GM12874 (cell line): Measurements from ENCODE around the gene P2RX5.

ENCODE experiments used
- TF ChIP-seq, protein P1 (sequence below): IDR thresholded peaks from 2 replicates; pipeline ENCODE4 v1.5.1; 2011; ENCODE audit warnings: low read depth, mild to moderate bottlenecking, control low read depth, low read length, moderate library complexity; ENCODE audit not compliant: insufficient read depth

P2RX5 gene, protein sequence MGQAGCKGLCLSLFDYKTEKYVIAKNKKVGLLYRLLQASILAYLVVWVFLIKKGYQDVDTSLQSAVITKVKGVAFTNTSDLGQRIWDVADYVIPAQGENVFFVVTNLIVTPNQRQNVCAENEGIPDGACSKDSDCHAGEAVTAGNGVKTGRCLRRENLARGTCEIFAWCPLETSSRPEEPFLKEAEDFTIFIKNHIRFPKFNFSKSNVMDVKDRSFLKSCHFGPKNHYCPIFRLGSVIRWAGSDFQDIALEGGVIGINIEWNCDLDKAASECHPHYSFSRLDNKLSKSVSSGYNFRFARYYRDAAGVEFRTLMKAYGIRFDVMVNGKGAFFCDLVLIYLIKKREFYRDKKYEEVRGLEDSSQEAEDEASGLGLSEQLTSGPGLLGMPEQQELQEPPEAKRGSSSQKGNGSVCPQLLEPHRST

GRCh38 chr17:3695723-3696411 lies at the start of gene P2RX5:
Gene P2RX5 (minus strand): TSS chr17:3696155. CDS start chr17:3696005, 150 bp downstream.
- TF ChIP-seq, protein P1, sequence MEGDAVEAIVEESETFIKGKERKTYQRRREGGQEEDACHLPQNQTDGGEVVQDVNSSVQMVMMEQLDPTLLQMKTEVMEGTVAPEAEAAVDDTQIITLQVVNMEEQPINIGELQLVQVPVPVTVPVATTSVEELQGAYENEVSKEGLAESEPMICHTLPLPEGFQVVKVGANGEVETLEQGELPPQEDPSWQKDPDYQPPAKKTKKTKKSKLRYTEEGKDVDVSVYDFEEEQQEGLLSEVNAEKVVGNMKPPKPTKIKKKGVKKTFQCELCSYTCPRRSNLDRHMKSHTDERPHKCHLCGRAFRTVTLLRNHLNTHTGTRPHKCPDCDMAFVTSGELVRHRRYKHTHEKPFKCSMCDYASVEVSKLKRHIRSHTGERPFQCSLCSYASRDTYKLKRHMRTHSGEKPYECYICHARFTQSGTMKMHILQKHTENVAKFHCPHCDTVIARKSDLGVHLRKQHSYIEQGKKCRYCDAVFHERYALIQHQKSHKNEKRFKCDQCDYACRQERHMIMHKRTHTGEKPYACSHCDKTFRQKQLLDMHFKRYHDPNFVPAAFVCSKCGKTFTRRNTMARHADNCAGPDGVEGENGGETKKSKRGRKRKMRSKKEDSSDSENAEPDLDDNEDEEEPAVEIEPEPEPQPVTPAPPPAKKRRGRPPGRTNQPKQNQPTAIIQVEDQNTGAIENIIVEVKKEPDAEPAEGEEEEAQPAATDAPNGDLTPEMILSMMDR = no peak

DNA sequence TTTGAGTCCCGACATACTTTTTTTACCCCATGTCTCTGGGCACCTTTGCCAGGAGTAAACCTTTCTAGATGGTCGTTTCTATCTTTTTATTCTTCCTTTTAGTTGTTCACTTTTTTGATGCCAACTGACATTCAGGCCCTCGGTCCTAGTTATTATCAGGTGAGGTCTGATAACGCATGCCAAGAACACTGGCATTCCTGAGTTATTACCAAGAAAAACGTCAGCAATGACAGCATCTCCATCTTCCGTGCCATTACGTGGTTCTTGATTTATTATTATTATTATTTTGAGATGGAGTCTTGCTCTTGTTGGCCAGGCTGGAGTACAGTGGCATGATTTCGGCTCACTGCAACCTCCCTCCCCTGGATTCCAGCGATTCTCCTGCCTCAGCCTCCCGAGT lies 49.1 kb upstream of the P2RX5 start:
- TF ChIP-seq, protein P1 = no peak

DNA sequence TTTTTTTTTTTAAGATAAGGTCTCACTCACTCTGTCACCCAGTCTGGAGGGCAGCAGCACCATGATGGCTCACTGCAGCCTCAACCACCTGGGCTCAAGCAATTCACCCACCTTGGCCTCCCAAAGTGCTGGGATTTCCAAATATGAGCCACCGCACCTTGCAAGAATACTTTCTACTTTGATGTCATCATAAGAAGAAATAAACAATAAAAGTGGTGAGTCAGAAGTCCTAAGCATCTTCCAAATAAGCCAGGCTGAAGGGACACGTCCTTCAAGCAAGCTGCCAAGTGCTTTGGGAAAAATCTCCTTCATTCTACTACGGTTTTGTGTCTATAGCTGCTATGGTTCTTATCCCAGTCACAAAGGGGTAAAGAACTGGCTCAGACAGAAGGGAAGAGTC lies 48.1 kb upstream of the P2RX5 start:
- TF ChIP-seq, protein P1 = no peak

- TF ChIP-seq, protein P1 = no peak
These were observed 44.7 kb upstream of the P2RX5 start for GRCh38 chr17:3740611-3741073.

- TF ChIP-seq, protein P1 = no peak
These were observed 43.6 kb upstream of the P2RX5 start for GRCh38 chr17:3739422-3740124.

DNA sequence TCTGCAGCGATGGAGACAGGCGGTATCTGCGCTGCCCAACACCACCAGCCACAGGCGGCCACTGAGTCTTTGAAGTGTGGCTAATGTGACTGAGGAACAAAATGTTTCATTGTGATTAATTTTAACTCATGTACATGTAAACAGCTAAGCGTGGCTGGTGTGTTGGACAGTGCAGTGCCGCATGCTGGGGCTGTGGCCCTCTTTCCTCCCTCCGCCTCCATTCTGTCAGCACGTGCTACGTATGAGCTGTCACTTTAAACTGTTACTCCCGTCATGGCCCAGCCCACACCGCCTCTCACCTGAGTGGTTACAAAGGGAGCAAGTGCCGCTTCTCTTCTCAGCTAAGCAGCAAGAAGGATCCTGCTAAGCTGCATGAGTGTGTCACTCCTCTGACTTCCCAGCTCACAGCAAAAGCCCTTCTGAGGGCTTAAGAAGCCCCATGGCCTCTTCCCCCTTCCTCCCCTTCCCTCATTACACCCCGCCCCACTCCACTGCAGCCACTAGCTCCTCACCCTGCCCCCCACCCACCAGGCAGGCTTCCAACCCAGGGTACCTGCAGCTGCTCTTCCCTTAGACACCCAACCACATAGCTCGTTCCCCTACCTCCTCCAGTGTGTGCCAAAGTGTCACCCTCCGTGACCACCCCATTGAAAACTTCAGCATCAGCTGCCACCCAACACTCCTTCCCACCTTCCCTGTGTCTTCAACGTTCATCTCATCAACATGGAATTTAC lies 42.8 kb upstream of the P2RX5 start:
- TF ChIP-seq, protein P1 = no peak
